Right lobe of liver (tissue), 4 donors: ENCODE measurements around the gene FTH1.

Source experiments
- CTCF ChIP-seq, 4 donors: fragments of 200-600 bp in 3 of 4; fragments of 450-650 bp in 1 of 4; IDR thresholded peaks; one replicate each; pipeline versions ENCODE4 v1.5.1 to v1.8.0; 2016 to 2022; ENCODE audit warnings: antibody characterized with exemption in 4 of 4, mild to moderate bottlenecking in 2 of 4
- POLR2A ChIP-seq: fragments of 450-650 bp; IDR thresholded peaks from one replicate; pipeline ENCODE4 v1.6.1; 2017; ENCODE audit warnings: antibody characterized with exemption, mild to moderate bottlenecking
- donor health status: DM: no; HTN: no; CAD: no.
- donor health status: DM: no; HTN: no; CAD: no.
- donor health status: DM: no; HTN: yes; CAD: no.

- TF ChIP-seq CTCF (IDR thresholded peaks at IDR 0.05): no peak
- no peak for TF ChIP-seq POLR2A
Measured at GRCh38 chr11:61925736-61926135, 41.7 kb downstream of the FTH1 start.
